ENCODE results near the gene SAMD11.

The SAMD11 gene

GRCh38 chr1:935751-936231 lies 12.1 kb downstream of the SAMD11 start:
- no peaks in the 10 kb centered on the region for H3K36me3 ChIP-seq (replicated peaks; ENCODE audit: insufficient read depth, low read length)
- TF ChIP-seq EZH2 (optimal IDR thresholded peaks at IDR 0.05; ENCODE audit: low read depth, low read length) = no peak
- H3K9me2 ChIP-seq (replicated peaks; ENCODE audit: insufficient read depth, low read length) = no peaks in the 10 kb centered on the region
- H3K9me3 ChIP-seq (replicated peaks; ENCODE audit: insufficient read depth, low read length) = no peaks in the 10 kb centered on the region
- peaks cover 1% of the 10 kb centered on the region; the same call in 1 of the 2 replicates for H4K20me1 ChIP-seq (ENCODE audit: insufficient read depth, low read length)
- no peak overlapping the region for H2AFZ ChIP-seq (ENCODE audit: low read length)
- peaks cover 84% of the 10 kb centered on the region for H3K27me3 ChIP-seq (replicated peaks; ENCODE audit: insufficient read depth, low read length)
- no peak overlapping the region for H3K4me2 ChIP-seq (ENCODE audit: low read depth, low read length)
- H3K9ac ChIP-seq (ENCODE audit: low read length) = no peak overlapping the region
- no peaks in the 10 kb centered on the region for H3F3A ChIP-seq (ENCODE audit: insufficient read depth, low read length)
- no peak overlapping the region for H3K4me3 ChIP-seq (ENCODE audit: low read length)
- DNase-seq = no peak
- peaks cover 5% of the 10 kb centered on the region; the same call in 1 of the 2 replicates for H3K4me1 ChIP-seq (ENCODE audit: low read length)
- H3K79me2 ChIP-seq (ENCODE audit: low read length) = no peaks in the 10 kb centered on the region
- no peak overlapping the region for H3K27ac ChIP-seq (ENCODE audit: low read length)

- Histone ChIP-seq H3K4me1 (ENCODE audit: low read length) (peaks cover 11% of the 10 kb centered on the region; the same call in 1 of the 2 replicates), H2AFZ (ENCODE audit: low read length) (no peak overlapping the region), H3K36me3 (replicated peaks; ENCODE audit: insufficient read depth, low read length) (no peaks in the 10 kb centered on the region), H3F3A (ENCODE audit: insufficient read depth, low read length) (no peaks in the 10 kb centered on the region), H3K4me2 (ENCODE audit: low read depth, low read length) (no peak overlapping the region), H3K27ac (ENCODE audit: low read length) (no peak overlapping the region), H3K9me3 (replicated peaks; ENCODE audit: insufficient read depth, low read length) (no peaks in the 10 kb centered on the region), H3K4me3 (ENCODE audit: low read length) (no peak overlapping the region), H3K9me2 (replicated peaks; ENCODE audit: insufficient read depth, low read length) (no peaks in the 10 kb centered on the region), H3K9ac (ENCODE audit: low read length) (no peak overlapping the region), H3K27me3 (replicated peaks; ENCODE audit: insufficient read depth, low read length) (peaks cover 85% of the 10 kb centered on the region), H4K20me1 (ENCODE audit: insufficient read depth, low read length) (peaks cover 7% of the 10 kb centered on the region; the same call in 1 of the 2 replicates), H3K79me2 (ENCODE audit: low read length) (no peaks in the 10 kb centered on the region)
- TF ChIP-seq CTCF (IDR thresholded peaks at IDR 0.05; ENCODE audit: low read length) = no peak
- TF ChIP-seq EZH2 (optimal IDR thresholded peaks at IDR 0.05; ENCODE audit: low read depth, low read length) = no peak
- TF ChIP-seq EZH2phosphoT487 (IDR thresholded peaks at IDR 0.05; ENCODE audit: low read length) = no peak
- DNase-seq = no peak
Observed at GRCh38 chr1:936348-937264, 12.9 kb downstream of the SAMD11 start.

GRCh38 chr1:937521-937920 lies 13.8 kb downstream of the SAMD11 start:
- Histone ChIP-seq H3K4me3 (ENCODE audit: low read length) (no peak overlapping the region), H3K9ac (ENCODE audit: low read length) (no peak overlapping the region), H2AFZ (ENCODE audit: low read length) (no peak overlapping the region), H3K9me3 (replicated peaks; ENCODE audit: insufficient read depth, low read length) (no peaks in the 10 kb centered on the region), H3K79me2 (ENCODE audit: low read length) (no peaks in the 10 kb centered on the region), H3K4me1 (ENCODE audit: low read length) (peaks cover 11% of the 10 kb centered on the region; the same call in 1 of the 2 replicates), H3K4me2 (ENCODE audit: low read depth, low read length) (no peak overlapping the region), H4K20me1 (ENCODE audit: insufficient read depth, low read length) (peaks cover 7% of the 10 kb centered on the region; the same call in 1 of the 2 replicates), H3K9me2 (replicated peaks; ENCODE audit: insufficient read depth, low read length) (no peaks in the 10 kb centered on the region), H3F3A (ENCODE audit: insufficient read depth, low read length) (no peaks in the 10 kb centered on the region), H3K27me3 (replicated peaks; ENCODE audit: insufficient read depth, low read length) (peaks cover 85% of the 10 kb centered on the region), H3K27ac (ENCODE audit: low read length) (no peak overlapping the region), H3K36me3 (replicated peaks; ENCODE audit: insufficient read depth, low read length) (no peaks in the 10 kb centered on the region)
- no peak for TF ChIP-seq EZH2phosphoT487 (IDR thresholded peaks at IDR 0.05; ENCODE audit: low read length)
- no peak for TF ChIP-seq CTCF (IDR thresholded peaks at IDR 0.05; ENCODE audit: low read length)
- TF ChIP-seq EZH2 (optimal IDR thresholded peaks at IDR 0.05; ENCODE audit: low read depth, low read length) = no peak
- no peak for DNase-seq
